Measurements from ENCODE around the gene SMARCA4.
A peak's percentile ranks its signal among the peaks of the same experiment; 100 is the strongest.
"Not testable (repeated sequence)": the region's sequence is repeated elsewhere in the genome, so short reads cannot be mapped to it uniquely, and the experiment has no call there.

The SMARCA4 gene

DNA sequence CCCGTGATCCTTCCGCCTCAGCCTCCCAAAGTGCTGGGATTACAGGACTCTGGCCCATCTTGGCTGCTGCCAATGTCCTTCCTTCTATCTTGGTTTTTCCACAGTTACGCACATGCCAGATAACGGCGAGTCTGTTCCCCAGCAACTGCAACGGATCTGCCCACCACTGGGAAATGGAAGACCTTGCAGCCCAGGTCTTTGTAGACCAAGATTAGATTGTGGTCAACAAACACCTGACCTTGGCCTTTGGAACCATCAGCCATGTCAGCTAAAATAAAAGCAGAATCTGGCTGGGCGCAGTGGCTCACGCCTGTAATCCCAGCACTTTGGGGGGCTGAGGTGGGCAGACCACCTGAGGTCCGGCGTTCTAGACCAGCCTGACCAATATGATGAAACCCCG is 118.1 kb downstream of the SMARCA4 start:
- no peak for DNase-seq

GRCh38 chr19:11079999-11080398 is 119.2 kb downstream of the SMARCA4 start:
- no peak for DNase-seq

DNA sequence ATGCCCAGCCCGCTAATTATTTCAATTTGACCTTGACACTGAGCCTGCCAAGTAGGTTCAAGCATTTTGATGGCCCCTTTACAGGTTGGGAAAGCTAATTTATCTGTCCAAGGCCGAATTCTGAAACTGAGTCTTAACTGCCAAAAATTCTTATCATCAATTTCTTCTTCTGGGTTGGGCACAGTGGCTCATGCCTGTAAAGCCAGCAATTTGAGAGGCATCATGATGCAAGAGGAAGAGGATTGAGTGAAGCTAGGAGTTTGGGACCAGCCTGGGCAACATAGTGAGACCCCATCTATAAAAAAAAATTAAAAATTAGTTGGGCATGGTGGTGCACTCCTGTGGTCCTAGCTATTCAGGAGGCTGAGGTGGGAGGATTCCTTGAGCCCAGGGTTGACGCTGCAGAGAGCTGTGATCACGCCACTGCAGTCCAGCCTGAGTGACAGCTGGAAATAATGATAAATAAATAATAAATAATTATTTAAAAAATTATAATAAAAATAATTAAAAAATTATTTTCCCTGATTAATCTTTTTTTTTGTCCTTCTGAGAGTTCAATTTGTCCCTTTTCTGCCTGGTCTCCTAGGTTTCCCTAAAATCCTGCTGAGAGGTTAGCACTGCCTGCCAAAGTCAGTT is 127.2 kb downstream of the SMARCA4 start:
- DNase-seq = no peak

DNA sequence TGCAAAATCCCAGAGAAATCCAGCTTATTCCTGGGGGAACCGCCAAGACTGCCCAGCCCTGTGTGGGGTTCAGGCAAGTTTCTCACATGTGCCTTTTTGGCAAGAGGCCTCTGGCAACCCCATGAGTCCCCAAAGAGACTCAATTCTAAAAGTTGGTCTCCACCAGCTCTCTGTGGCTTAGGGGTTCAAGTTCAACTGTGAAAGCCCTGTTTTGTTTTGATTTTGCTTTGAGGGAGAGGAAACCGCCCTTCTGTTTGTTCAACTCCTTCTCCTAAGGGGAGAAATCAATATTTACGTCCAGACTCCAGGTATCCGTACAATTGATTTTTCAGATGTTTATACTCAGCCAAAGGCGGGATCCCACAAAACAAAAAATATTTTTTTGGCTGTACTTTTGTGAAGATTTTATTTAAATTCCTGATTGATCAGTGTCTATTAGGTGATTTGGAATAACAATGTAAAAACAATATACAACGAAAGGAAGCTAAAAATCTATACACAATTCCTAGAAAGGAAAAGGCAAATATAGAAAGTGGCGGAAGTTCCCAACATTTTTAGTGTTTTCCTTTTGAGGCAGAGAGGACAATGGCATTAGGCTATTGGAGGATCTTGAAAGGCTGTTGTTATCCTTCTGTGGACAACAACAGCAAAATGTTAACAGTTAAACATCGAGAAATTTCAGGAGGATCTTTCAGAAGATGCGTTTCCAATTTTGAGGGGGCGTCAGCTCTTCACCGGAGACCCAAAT is 127.8 kb downstream of the SMARCA4 start:
- DNase-seq = peak; percentile 69

DNA sequence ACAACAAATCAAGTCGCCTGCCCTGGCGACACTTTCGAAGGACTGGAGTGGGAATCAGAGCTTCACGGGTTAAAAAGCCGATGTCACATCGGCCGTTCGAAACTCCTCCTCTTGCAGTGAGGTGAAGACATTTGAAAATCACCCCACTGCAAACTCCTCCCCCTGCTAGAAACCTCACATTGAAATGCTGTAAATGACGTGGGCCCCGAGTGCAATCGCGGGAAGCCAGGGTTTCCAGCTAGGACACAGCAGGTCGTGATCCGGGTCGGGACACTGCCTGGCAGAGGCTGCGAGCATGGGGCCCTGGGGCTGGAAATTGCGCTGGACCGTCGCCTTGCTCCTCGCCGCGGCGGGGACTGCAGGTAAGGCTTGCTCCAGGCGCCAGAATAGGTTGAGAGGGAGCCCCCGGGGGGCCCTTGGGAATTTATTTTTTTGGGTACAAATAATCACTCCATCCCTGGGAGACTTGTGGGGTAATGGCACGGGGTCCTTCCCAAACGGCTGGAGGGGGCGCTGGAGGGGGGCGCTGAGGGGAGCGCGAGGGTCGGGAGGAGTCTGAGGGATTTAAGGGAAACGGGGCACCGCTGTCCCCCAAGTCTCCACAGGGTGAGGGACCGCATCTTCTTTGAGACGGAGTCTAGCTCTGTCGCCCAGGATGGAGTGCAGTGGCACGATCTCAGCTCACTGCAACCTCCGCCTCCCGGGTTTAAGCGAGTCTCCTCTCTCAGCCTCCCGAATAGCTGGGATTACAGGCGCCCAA is 128.6 kb downstream of the SMARCA4 start, which contains the start of gene LDLR:
TSS of gene LDLR (plus strand) at position 210 of the 760 bp plus-strand sequence. CDS start at position 296, 86 bp downstream.
- DNase-seq = peak; percentile 81

DNA sequence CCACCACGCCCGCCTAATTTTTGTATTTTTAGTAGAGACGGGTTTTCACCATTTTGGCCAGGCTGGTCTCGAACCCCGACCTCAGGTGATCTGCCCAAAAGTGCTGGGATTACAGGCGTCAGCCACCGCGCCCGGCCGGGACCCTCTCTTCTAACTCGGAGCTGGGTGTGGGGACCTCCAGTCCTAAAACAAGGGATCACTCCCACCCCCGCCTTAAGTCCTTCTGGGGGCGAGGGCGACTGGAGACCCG is 129.1 kb downstream of the SMARCA4 start:
- DNase-seq = not testable (repeated sequence)

DNA sequence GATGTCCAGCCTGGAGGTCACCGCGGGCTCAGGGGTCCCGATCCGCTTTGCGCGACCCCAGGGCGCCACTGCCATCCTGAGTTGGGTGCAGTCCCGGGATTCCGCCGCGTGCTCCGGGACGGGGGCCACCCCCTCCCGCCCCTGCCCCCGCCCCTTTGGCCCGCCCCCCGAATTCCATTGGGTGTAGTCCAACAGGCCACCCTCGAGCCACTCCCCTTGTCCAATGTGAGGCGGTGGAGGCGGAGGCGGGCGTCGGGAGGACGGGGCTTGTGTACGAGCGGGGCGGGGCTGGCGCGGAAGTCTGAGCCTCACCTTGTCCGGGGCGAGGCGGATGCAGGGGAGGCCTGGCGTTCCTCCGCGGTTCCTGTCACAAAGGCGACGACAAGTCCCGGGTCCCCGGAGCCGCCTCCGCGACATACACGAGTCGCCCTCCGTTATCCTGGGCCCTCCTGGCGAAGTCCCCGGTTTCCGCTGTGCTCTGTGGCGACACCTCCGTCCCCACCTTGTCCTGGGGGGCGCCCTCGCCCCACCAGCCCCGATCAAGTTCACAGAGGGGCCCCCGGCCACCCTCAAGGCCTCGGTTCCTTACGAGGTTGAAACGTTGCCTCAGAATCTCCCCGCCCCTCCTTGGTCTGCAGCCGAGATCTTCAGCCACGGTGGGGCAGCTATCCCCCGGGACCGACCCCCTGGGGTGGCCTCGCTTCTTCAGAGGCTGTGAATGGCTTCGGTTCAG is 129.6 kb downstream of the SMARCA4 start:
- peak; percentile 81 for DNase-seq

- no peak for DNase-seq
These were observed 130.3 kb downstream of the SMARCA4 start for GRCh38 chr19:11090997-11091702.

- no peak for DNase-seq
These were observed 130.9 kb downstream of the SMARCA4 start for GRCh38 chr19:11091703-11092153.

- peak; percentile 45 for DNase-seq
These were observed 131.3 kb downstream of the SMARCA4 start for GRCh38 chr19:11092181-11092538.

DNA sequence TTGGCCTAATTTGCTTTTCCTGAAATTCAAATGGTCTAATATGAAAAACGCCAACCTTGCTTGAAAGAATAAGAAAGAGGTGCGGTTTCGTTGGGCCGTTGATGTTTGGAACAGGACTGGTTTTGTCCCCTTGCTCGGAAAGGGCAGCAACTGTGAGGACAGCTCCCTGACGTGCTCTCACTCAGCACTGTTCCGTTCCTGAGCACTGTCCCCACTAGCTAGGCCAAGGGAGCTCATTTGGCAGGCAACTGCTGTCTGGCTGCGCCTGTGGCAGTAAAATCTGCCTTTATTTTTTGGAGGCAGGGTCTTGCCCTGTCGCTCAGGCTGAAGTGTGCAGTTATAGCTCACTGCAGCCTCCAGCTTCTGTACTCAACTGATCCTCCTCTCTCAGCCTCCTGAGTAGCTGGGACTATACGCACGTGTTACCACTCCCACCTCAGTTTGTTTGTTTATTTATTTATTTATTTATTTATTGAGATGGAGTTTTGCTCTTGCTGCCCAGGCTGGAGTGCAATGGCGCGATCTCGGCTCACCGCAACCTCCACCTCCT is 132.9 kb downstream of the SMARCA4 start:
- no peak for DNase-seq

DNA sequence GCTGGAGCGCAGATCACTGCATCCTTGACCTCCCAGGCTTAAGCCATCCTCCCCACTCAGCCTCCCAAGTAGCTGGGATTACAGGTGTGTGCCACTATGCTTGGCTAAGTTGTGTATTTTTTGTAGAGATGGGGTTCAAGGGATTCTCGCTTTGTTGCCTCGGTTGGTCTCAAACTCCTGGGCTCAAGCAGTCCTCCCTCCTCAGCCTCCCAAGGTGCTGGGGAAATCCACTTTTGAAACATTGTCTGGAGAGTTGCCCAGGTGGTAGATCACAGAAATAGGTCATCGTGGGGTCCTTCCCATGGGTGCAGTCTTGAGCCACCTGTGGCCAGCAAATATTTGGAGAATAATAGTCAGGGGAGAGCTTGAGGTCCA is 133.7 kb downstream of the SMARCA4 start:
- no peak for DNase-seq

DNA sequence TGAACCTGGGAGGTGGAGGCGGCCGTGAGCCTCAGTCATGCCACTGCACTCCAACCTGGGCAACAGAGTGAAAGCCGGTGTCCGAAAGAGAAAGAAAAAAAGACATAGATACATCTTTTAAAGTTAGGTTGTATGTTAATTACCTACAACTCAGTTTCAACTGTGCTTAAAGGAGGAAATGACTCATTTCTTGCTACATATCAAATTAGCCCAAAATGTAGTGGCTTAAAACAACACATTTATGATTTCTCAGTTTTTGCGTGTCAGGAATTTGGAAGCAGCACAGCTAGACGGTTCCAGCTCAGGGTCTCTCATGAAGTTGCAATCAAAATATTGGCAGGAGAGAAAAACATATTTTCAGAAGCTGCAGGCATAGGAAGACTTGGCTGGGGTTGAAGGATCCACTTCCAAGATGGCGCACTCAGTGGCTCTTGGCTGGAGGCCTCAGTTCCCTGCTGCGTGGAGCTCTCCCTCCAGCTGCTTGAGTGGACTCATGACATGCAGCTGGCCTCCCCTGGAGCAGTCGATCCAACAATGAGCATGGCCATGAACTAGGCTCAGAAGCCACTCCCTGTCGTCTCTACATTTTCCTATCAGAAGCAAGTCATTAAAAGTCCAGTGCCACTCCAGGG is 135.5 kb downstream of the SMARCA4 start:
- DNase-seq = no peak

DNA sequence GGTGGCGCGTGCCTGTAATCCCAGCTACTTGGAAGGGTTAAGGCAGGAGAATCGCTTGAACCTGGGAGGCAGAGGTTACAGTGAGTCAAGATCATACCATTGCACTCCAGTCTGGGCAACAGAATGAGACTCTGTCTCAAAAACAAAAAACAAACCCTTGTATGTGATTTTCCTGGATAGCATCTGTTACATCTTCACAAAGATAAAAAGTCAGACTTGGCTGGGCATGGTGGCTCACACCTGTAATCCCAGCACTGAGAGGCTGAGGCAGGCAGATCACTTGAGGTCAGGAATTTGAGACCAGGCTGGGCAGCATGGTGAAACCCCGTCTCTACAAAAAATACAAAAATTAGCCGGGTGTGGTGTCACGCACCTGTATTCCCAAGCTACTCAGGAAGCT is 136.5 kb downstream of the SMARCA4 start:
- not testable (repeated sequence) for DNase-seq

GRCh38 chr19:11098327-11098726 is 137.5 kb downstream of the SMARCA4 start:
- DNase-seq = no peak

GRCh38 chr19:11098861-11099260 is 138.0 kb downstream of the SMARCA4 start:
- no peak for DNase-seq

GRCh38 chr19:11100049-11100448 is 139.2 kb downstream of the SMARCA4 start:
- no peak for DNase-seq

DNA sequence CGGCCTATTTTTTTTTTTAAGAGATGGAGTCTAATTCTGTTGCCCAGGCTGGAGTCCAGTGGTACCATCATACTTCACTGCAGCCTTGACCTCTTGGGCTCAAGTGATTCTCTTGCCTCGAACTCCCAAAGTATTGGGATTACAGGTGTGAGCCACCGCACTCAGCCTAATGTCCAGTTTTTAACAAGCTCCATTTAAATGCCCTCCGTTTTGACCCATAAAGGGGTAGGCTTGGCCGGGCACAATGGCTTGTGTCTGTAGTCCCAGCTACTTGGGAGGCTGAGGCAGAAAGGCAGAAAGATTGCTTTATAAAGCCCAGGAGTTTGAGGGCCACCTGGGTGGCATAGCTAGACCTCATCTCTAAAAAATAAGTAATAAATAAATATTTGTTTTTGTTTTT is 140.2 kb downstream of the SMARCA4 start:
- DNase-seq = no peak

DNA sequence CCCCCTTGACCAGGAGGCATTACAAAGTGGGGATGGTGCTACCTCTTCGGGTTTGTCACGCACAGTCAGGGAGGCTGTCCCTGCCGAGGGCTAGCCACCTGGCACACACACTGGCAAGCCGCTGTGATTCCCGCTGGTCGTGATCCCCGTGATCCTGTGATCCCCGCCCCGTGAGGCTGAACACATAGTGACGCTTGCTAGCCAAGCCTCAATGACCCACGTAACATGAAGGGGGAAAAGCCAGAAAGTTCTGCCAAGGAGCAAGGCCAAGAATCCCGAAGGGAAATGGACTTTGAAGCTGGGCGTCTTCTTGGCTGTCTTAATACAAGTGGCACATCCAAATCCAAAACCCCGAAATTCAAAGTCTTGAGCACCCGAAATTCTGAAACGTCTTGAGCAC is 142.1 kb downstream of the SMARCA4 start:
- no peak for DNase-seq

DNA sequence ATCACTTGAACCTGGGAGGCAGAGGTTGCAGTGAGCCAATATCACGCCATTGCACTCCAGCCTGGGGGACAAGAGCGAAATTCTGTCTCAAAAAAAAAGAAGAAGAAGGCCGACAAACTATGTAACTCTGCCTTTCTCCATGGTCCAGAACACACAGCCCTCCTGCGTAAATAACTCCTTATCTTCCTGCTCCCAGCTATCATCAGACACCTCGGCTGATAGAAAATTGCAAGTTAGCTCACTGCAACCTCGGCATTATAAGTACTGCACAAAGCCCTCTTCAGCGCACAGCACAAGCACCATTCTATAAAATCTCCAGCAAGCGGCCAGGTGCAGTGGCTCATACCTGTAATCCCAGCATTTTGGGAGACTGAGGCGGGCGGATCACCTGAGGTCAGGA is 142.8 kb downstream of the SMARCA4 start:
- not testable (repeated sequence) for DNase-seq

- no peak for DNase-seq
These were observed 144.3 kb downstream of the SMARCA4 start for GRCh38 chr19:11105014-11105636.
